ENCODE results near the gene MATN4.

The MATN4 gene

DNA sequence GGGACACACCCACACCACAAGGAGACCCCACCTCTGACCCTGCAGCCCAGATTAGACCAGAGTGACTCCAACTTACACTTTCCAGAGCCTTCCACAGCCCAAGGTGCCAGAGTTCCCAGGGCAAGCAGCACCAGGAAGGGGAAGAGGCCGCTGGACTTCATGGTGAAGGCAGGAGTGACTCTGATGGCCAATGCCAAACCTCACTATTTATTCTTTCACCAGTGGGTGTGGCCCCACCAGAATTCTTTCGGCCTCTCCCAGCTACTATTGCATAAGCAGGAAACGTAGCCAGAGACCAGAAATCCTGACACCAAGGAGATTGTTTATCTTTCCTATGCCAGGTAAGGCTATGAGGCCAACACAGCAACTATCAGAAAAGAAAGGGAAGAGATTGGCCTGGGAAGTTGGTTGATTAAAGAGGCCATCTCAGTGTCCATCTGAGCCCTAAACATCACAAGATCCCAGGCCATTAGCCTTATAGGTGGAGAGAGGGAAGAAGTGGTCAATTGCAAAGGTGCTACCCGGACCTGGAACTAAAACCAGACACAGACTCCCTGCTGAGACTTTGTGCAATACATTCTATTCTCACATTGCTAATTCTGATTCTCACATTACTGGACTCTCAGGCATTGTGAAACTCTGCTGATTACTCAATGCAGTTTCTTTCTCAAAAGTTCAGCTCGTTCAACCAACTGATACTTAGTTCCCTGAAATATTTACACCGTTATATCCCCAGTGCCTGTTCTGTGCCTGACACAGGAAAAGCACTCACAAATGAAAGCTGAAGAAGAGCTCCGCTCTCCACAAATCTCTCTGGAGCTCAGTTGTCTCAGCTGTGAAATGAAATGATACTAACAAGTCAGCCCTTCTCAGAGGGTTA is 53.5 kb downstream of the MATN4 start, which contains the start of gene SLPI:
TSS of gene SLPI (minus strand) at position 182 of the 880 bp plus-strand sequence. CDS start at position 161, 21 bp downstream.
- TF ChIP-seq, protein P1, sequence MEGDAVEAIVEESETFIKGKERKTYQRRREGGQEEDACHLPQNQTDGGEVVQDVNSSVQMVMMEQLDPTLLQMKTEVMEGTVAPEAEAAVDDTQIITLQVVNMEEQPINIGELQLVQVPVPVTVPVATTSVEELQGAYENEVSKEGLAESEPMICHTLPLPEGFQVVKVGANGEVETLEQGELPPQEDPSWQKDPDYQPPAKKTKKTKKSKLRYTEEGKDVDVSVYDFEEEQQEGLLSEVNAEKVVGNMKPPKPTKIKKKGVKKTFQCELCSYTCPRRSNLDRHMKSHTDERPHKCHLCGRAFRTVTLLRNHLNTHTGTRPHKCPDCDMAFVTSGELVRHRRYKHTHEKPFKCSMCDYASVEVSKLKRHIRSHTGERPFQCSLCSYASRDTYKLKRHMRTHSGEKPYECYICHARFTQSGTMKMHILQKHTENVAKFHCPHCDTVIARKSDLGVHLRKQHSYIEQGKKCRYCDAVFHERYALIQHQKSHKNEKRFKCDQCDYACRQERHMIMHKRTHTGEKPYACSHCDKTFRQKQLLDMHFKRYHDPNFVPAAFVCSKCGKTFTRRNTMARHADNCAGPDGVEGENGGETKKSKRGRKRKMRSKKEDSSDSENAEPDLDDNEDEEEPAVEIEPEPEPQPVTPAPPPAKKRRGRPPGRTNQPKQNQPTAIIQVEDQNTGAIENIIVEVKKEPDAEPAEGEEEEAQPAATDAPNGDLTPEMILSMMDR (IDR thresholded peaks at IDR 0.05; ENCODE audit: insufficient read depth, low read length, poor library complexity, severe bottlenecking): no peak
- TF ChIP-seq EZH2phosphoT487 (conservative IDR thresholded peaks at IDR 0.05; ENCODE audit: low read length): no peak
- Histone ChIP-seq H4K20me1 (ENCODE audit: low read depth, low read length) (no peaks in the 10 kb centered on the region), H3F3A (ENCODE audit: insufficient read depth) (no peaks in the 10 kb centered on the region), H3K4me2 (ENCODE audit: low read depth, low read length, poor library complexity, severe bottlenecking) (no peak within 1 kb of the TSS), H3K9me2 (replicated peaks; ENCODE audit: insufficient read depth, low read length) (no peaks in the 10 kb centered on the region), H3K9ac (ENCODE audit: low read length) (no peak within 1 kb of the TSS), H2AFZ (ENCODE audit: low read depth, low read length, severe bottlenecking) (no peak within 1 kb of the TSS), H3K9me3 (ENCODE audit: insufficient read depth, low read length) (no peaks in the 10 kb centered on the region), H3K27me3 (ENCODE audit: low read length) (no peaks in the 10 kb centered on the region), H3K27ac (ENCODE audit: low read depth, low read length) (no peak within 1 kb of the TSS), H3K79me2 (ENCODE audit: insufficient read depth, low read length) (no peaks in the 10 kb centered on the region), H3K4me3 (ENCODE audit: insufficient read depth, low read length, poor library complexity, severe bottlenecking) (no peak within 1 kb of the TSS), H3K36me3 (ENCODE audit: low read length) (no peaks in the 10 kb centered on the region)

DNA sequence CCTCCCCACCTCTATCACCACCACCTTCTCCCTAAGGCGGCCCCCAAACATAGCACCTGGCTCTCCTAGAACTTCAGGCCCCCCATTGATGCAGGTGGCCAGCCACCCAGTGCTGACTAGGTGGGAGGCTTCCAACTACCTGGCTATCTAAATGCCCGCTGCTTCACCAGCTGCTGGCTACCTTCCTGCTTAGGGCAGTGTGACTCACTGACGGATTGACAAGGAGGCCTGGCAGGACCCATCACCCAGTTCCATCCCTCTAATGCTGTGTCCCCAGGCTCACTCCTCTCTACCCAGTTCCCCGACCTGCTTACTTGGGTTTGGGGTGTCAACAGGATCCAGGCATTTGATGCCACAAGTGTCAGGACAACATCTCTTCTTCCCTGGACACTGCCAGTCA is 54.8 kb downstream of the MATN4 start:
- Histone ChIP-seq H3K4me2 (ENCODE audit: low read depth, low read length, poor library complexity, severe bottlenecking) (no peak overlapping the region), H3K36me3 (ENCODE audit: low read length) (no peaks in the 10 kb centered on the region), H2AFZ (ENCODE audit: low read depth, low read length, severe bottlenecking) (no peak overlapping the region), H3K79me2 (ENCODE audit: insufficient read depth, low read length) (no peaks in the 10 kb centered on the region), H3K27ac (ENCODE audit: low read depth, low read length) (no peak overlapping the region), H4K20me1 (ENCODE audit: low read depth, low read length) (no peaks in the 10 kb centered on the region), H3K9ac (ENCODE audit: low read length) (no peak overlapping the region), H3K27me3 (ENCODE audit: low read length) (peaks cover 3% of the 10 kb centered on the region; the same call in 1 of the 2 replicates), H3K4me3 (ENCODE audit: insufficient read depth, low read length, poor library complexity, severe bottlenecking) (no peak overlapping the region), H3K9me2 (replicated peaks; ENCODE audit: insufficient read depth, low read length) (no peaks in the 10 kb centered on the region), H3K9me3 (ENCODE audit: insufficient read depth, low read length) (no peaks in the 10 kb centered on the region), H3F3A (ENCODE audit: insufficient read depth) (no peaks in the 10 kb centered on the region)
- no peak for TF ChIP-seq EZH2phosphoT487 (conservative IDR thresholded peaks at IDR 0.05; ENCODE audit: low read length)
- TF ChIP-seq, protein P1 (IDR thresholded peaks at IDR 0.05; ENCODE audit: insufficient read depth, low read length, poor library complexity, severe bottlenecking): no peak

DNA sequence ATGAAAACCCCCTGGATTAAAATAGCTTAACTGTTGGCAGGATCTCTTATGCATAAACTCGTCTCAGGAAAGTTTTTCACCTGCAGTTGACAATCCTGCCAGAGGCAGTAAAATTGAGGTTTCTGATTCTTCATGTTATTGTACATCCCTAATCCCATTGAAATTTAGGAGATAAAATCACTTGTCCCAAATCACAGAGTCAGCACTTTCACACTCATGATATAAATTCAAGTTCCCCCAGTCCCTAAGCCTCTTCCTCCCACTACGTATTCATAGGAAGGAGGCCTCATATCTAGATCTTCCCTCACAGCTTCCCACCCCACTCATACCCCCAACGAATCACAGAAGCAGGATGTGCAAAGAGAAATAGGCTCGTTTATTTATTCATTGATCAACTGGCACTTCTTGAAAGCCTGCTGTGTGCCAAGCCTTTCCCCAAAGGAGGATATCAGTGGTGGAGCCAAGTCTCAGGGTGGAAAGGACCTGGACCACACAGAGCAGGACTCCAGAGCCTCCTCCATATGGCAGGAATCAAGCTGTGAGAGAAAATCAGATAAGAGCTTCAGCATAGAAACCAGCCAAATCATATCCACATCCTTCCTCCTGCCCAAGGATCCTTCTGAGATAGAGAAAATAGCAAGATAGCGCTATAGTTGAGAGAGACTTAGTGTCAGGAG is 56.1 kb downstream of the MATN4 start:
- no peak for TF ChIP-seq EZH2phosphoT487 (conservative IDR thresholded peaks at IDR 0.05; ENCODE audit: low read length)
- TF ChIP-seq, protein P1 (IDR thresholded peaks at IDR 0.05; ENCODE audit: insufficient read depth, low read length, poor library complexity, severe bottlenecking): no peak
- H3F3A ChIP-seq (ENCODE audit: insufficient read depth): no peaks in the 10 kb centered on the region
- no peak overlapping the region for H2AFZ ChIP-seq (ENCODE audit: low read depth, low read length, severe bottlenecking)
- no peak overlapping the region for H3K27ac ChIP-seq (ENCODE audit: low read depth, low read length)
- H3K4me2 ChIP-seq (ENCODE audit: low read depth, low read length, poor library complexity, severe bottlenecking): no peak overlapping the region
- H3K4me3 ChIP-seq (ENCODE audit: insufficient read depth, low read length, poor library complexity, severe bottlenecking): no peak overlapping the region
- H3K9me3 ChIP-seq (ENCODE audit: insufficient read depth, low read length): no peaks in the 10 kb centered on the region
- H3K27me3 ChIP-seq (ENCODE audit: low read length): peaks cover 4% of the 10 kb centered on the region; the same call in 1 of the 2 replicates
- H3K9ac ChIP-seq (ENCODE audit: low read length): no peak overlapping the region
- H3K79me2 ChIP-seq (ENCODE audit: insufficient read depth, low read length): no peaks in the 10 kb centered on the region
- H3K36me3 ChIP-seq (ENCODE audit: low read length): no peaks in the 10 kb centered on the region
- no peaks in the 10 kb centered on the region for H3K9me2 ChIP-seq (replicated peaks; ENCODE audit: insufficient read depth, low read length)
- H4K20me1 ChIP-seq (ENCODE audit: low read depth, low read length): no peaks in the 10 kb centered on the region
